ENCODE measurements around the gene PPM1B.

The PPM1B gene

DNA sequence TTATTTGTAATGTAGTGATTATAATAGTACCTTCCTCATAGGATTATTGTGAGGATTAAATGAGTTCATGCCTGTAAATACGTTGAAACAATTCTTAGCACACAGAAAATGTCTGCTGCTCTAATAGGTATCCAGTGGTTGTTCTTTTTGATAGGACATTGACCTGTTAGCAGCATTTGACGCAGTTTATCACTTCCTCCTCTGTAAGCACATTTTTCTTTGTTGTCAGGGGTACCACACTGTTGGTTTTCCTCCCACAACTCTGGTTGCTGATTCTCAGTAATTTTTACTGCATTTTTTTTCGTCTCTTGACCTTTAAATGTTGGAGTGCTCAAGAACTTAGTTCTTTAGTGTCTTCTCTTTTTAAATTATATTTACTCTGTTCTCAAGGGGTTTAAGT is 15.4 kb downstream of the PPM1B start:
- Histone ChIP-seq H3K27me3 (ENCODE audit: insufficient read depth, low read length) (no peaks in the 10 kb centered on the region), H3K4me3 (ENCODE audit: low read length) (no peak overlapping the region), H3K27ac (ENCODE audit: low read length) (no peak overlapping the region), H3K9me3 (ENCODE audit: insufficient read depth, low read depth, low read length) (no peaks in the 10 kb centered on the region; the same call in 1 of the 2 replicates), H3K9ac (ENCODE audit: low read depth, low read length) (no peak overlapping the region), H3K36me3 (ENCODE audit: insufficient read depth, low read depth, low read length) (peaks cover 25% of the 10 kb centered on the region; the same call in 1 of the 2 replicates), H3K4me1 (ENCODE audit: insufficient read depth, low read length) (peaks cover 22% of the 10 kb centered on the region)

DNA sequence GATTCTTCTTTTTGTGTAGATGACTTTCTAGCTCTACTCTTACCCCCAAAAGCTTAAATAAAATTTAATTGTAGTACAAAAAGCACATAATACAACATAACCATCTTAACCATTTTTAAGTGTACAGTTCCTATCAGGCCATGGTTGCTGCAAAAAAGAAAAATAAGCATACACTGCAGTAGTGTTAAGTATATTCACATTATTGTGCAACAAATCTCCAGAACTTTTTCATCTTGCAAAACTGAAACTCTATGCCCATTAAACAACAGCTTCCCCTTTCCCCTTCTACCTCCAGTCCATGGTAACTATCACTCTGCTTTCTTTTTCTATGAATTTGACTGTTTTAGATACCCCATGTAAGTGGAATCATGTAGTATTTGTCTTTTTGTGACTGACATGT is 18.1 kb downstream of the PPM1B start:
- Histone ChIP-seq H3K9me3 (ENCODE audit: insufficient read depth, low read depth, low read length) (no peaks in the 10 kb centered on the region), H3K27me3 (ENCODE audit: insufficient read depth, low read length) (no peaks in the 10 kb centered on the region), H3K9ac (ENCODE audit: low read depth, low read length) (no peak overlapping the region), H3K27ac (ENCODE audit: low read length) (no peak overlapping the region), H3K36me3 (ENCODE audit: insufficient read depth, low read depth, low read length) (peaks cover 5% of the 10 kb centered on the region; the same call in 1 of the 2 replicates), H3K4me3 (ENCODE audit: low read length) (no peak overlapping the region), H3K4me1 (ENCODE audit: insufficient read depth, low read length) (peaks cover 27% of the 10 kb centered on the region)

DNA sequence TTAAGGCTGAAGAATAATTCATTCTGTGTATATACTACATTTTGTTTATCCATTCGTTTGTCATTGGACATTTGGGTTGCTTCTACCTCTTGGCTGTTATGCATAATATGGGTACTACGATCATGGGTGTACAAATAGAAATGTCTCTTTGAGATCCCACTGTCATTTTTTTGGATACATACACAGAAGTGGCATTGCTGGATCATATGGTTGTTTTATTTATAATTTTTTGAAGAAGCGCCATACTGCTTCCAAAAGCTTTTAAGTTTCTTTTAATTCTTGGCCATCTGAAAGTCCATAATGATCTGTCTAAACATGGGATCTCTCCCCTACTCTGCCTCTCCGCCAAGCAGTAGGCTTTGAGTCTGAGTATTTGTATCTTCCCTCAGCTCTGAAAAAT is 18.6 kb downstream of the PPM1B start:
- H3K27ac ChIP-seq (ENCODE audit: low read length): no peak overlapping the region
- no peaks in the 10 kb centered on the region for H3K9me3 ChIP-seq (ENCODE audit: insufficient read depth, low read depth, low read length)
- H3K27me3 ChIP-seq (ENCODE audit: insufficient read depth, low read length): no peaks in the 10 kb centered on the region
- peaks cover 5% of the 10 kb centered on the region; the same call in 1 of the 2 replicates for H3K36me3 ChIP-seq (ENCODE audit: insufficient read depth, low read depth, low read length)
- H3K9ac ChIP-seq (ENCODE audit: low read depth, low read length): no peak overlapping the region
- no peak overlapping the region for H3K4me3 ChIP-seq (ENCODE audit: low read length)
- peaks cover 27% of the 10 kb centered on the region for H3K4me1 ChIP-seq (ENCODE audit: insufficient read depth, low read length)

DNA sequence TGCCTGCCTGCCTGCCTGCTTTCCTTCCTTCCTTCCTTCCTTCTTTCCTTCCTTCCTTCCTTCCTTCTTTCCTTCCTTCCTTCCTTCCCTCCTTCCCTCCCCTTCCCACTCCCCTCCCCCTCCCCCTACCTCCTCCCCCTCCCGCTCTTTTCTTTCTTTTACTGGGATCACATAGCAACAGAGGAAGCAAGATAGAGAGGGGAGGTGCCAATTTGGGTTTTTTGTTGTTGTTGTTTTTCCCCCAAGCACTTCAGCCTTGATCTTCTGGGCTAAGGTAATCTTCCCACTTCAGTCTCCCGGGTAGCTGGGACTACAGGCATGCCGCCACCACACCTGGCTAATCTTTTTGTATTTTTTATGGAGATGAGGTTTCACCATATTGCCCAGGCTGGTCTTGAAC is 20.0 kb downstream of the PPM1B start:
- Histone ChIP-seq H3K27ac (ENCODE audit: low read length) (no peak overlapping the region), H3K9me3 (ENCODE audit: insufficient read depth, low read depth, low read length) (no peaks in the 10 kb centered on the region), H3K27me3 (ENCODE audit: insufficient read depth, low read length) (no peaks in the 10 kb centered on the region), H3K4me3 (ENCODE audit: low read length) (no peak overlapping the region), H3K36me3 (ENCODE audit: insufficient read depth, low read depth, low read length) (no peaks in the 10 kb centered on the region), H3K9ac (ENCODE audit: low read depth, low read length) (no peak overlapping the region), H3K4me1 (ENCODE audit: insufficient read depth, low read length) (peaks cover 21% of the 10 kb centered on the region)

DNA sequence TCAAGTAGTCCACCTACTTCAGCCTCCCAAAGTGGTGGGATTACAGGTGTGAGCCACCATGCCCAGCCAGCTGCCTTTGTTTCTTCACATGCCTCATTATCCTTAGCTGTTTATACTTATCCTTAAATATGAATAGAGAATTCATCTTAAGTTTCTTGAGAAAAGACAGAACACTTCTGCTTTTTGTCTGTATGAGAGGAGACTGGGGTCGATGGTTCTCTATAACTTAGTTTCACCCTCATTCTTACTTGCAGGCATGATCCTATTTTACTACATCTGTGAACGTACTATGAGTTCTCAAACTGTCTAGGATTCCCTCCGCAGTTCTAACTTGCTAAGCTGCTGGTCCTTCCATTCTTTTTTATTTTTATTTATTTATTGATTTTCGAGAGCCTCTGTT is 20.4 kb downstream of the PPM1B start:
- Histone ChIP-seq H3K27me3 (ENCODE audit: insufficient read depth, low read length) (no peaks in the 10 kb centered on the region), H3K4me1 (ENCODE audit: insufficient read depth, low read length) (peaks cover 19% of the 10 kb centered on the region), H3K9ac (ENCODE audit: low read depth, low read length) (no peak overlapping the region), H3K9me3 (ENCODE audit: insufficient read depth, low read depth, low read length) (no peaks in the 10 kb centered on the region), H3K4me3 (ENCODE audit: low read length) (no peak overlapping the region), H3K36me3 (ENCODE audit: insufficient read depth, low read depth, low read length) (0 out of 2 replicates have a peak, but pooled peaks cover 2% of the 10 kb centered on the region), H3K27ac (ENCODE audit: low read length) (no peak overlapping the region)

GRCh38 chr2:44190526-44190925 is 21.9 kb downstream of the PPM1B start:
- Histone ChIP-seq H3K36me3 (ENCODE audit: insufficient read depth, low read depth, low read length) (0 out of 2 replicates have a peak, but pooled peaks cover 3% of the 10 kb centered on the region), H3K4me1 (ENCODE audit: insufficient read depth, low read length) (peaks cover 17% of the 10 kb centered on the region), H3K4me3 (ENCODE audit: low read length) (no peak overlapping the region), H3K27me3 (ENCODE audit: insufficient read depth, low read length) (no peaks in the 10 kb centered on the region), H3K9ac (ENCODE audit: low read depth, low read length) (no peak overlapping the region), H3K27ac (ENCODE audit: low read length) (no peak overlapping the region), H3K9me3 (ENCODE audit: insufficient read depth, low read depth, low read length) (no peaks in the 10 kb centered on the region)

GRCh38 chr2:44191739-44192138 is 23.1 kb downstream of the PPM1B start:
- Histone ChIP-seq H3K4me3 (ENCODE audit: low read length) (no peak overlapping the region), H3K27ac (ENCODE audit: low read length) (no peak overlapping the region), H3K9ac (ENCODE audit: low read depth, low read length) (no peak overlapping the region), H3K4me1 (ENCODE audit: insufficient read depth, low read length) (peaks cover 17% of the 10 kb centered on the region), H3K27me3 (ENCODE audit: insufficient read depth, low read length) (no peaks in the 10 kb centered on the region), H3K36me3 (ENCODE audit: insufficient read depth, low read depth, low read length) (0 out of 2 replicates have a peak, but pooled peaks cover 3% of the 10 kb centered on the region), H3K9me3 (ENCODE audit: insufficient read depth, low read depth, low read length) (no peaks in the 10 kb centered on the region)

DNA sequence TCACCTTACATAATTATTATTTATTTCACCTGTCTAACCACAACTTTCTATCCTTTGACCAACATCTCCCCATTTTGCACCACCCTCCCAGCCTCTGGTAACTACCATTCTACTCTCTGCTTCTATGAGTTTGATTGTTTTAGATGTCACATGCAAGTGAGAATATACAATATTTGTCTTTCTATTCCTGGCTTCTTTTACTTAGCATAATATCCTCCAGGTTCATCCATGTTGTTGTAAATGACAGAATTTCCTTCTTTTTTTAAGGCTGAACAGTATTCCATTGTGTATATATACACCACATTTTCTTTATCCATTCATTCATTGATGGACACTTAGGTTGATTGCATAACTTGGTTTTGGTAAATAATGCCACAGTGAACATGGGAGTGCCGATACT is 24.0 kb downstream of the PPM1B start:
- Histone ChIP-seq H3K4me1 (ENCODE audit: insufficient read depth, low read length) (peaks cover 17% of the 10 kb centered on the region), H3K9me3 (ENCODE audit: insufficient read depth, low read depth, low read length) (no peaks in the 10 kb centered on the region), H3K4me3 (ENCODE audit: low read length) (no peak overlapping the region), H3K9ac (ENCODE audit: low read depth, low read length) (no peak overlapping the region), H3K27me3 (ENCODE audit: insufficient read depth, low read length) (no peaks in the 10 kb centered on the region), H3K36me3 (ENCODE audit: insufficient read depth, low read depth, low read length) (0 out of 2 replicates have a peak, but pooled peaks cover 3% of the 10 kb centered on the region), H3K27ac (ENCODE audit: low read length) (no peak overlapping the region)

GRCh38 chr2:44195714-44196113 is 27.0 kb downstream of the PPM1B start:
- H3K9ac ChIP-seq (ENCODE audit: low read depth, low read length): no peak overlapping the region
- H3K9me3 ChIP-seq (ENCODE audit: insufficient read depth, low read depth, low read length): no peaks in the 10 kb centered on the region
- H3K36me3 ChIP-seq (ENCODE audit: insufficient read depth, low read depth, low read length): peaks cover 3% of the 10 kb centered on the region; the same call in 1 of the 2 replicates
- no peaks in the 10 kb centered on the region for H3K27me3 ChIP-seq (ENCODE audit: insufficient read depth, low read length)
- no peak overlapping the region for H3K4me3 ChIP-seq (ENCODE audit: low read length)
- H3K4me1 ChIP-seq (ENCODE audit: insufficient read depth, low read length): no peaks in the 10 kb centered on the region
- no peak overlapping the region for H3K27ac ChIP-seq (ENCODE audit: low read length)

DNA sequence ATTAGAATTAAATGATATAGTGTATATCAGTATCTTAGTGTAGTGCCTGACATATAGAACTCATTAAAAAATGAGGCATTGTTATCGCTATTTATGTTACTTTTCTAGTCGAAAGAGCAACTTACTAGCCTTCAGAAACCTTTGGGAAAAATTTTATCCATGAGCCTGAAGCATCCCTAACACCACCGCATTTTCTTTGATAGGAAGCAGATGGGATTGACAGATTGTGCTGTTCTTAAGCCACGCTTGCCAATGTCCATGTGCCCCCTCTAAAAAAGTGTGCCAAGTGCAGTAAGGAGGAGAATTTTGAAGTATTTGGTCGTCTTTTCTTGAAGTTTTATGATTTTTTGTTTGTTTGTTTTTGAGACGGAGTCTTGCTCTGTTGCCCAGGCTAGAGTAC is 29.1 kb downstream of the PPM1B start:
- H3K36me3 ChIP-seq (ENCODE audit: insufficient read depth, low read depth, low read length): peaks cover 21% of the 10 kb centered on the region
- H3K4me3 ChIP-seq (ENCODE audit: low read length): no peak overlapping the region
- H3K4me1 ChIP-seq (ENCODE audit: insufficient read depth, low read length): no peaks in the 10 kb centered on the region
- no peak overlapping the region for H3K27ac ChIP-seq (ENCODE audit: low read length)
- no peaks in the 10 kb centered on the region for H3K9me3 ChIP-seq (ENCODE audit: insufficient read depth, low read depth, low read length)
- no peak overlapping the region for H3K9ac ChIP-seq (ENCODE audit: low read depth, low read length)
- no peaks in the 10 kb centered on the region for H3K27me3 ChIP-seq (ENCODE audit: insufficient read depth, low read length)

DNA sequence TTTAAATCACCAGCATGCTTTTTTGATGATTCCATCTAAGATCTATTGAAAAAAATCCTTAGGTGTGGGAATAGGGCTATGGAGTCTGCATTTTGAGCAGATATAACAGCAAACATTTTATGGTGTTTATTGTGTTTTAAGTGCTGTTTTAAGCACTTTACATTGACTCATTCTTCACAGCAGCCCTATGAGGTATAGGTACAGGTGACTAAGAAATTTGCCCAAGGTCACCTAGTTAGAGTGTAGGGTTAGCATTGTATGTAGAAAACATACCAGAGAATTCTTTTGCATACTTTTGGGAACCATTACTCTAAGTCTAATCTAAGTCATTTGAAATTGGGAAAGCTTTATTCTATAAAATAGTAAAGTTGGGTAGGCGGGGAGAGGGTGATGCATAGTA is 31.3 kb downstream of the PPM1B start:
- Histone ChIP-seq H3K27ac (ENCODE audit: low read length) (no peak overlapping the region), H3K9me3 (ENCODE audit: insufficient read depth, low read depth, low read length) (no peaks in the 10 kb centered on the region), H3K4me3 (ENCODE audit: low read length) (no peak overlapping the region), H3K27me3 (ENCODE audit: insufficient read depth, low read length) (no peaks in the 10 kb centered on the region), H3K9ac (ENCODE audit: low read depth, low read length) (no peak overlapping the region), H3K4me1 (ENCODE audit: insufficient read depth, low read length) (no peaks in the 10 kb centered on the region), H3K36me3 (ENCODE audit: insufficient read depth, low read depth, low read length) (peaks cover 27% of the 10 kb centered on the region)

GRCh38 chr2:44200759-44201158 is 32.1 kb downstream of the PPM1B start:
- no peaks in the 10 kb centered on the region for H3K9me3 ChIP-seq (ENCODE audit: insufficient read depth, low read depth, low read length)
- H3K27ac ChIP-seq (ENCODE audit: low read length): no peak overlapping the region
- no peak overlapping the region for H3K4me3 ChIP-seq (ENCODE audit: low read length)

More at GRCh38 chr2:44200759-44201158, 32.1 kb downstream of the PPM1B start:
- H3K4me1 ChIP-seq (ENCODE audit: insufficient read depth, low read length): no peaks in the 10 kb centered on the region
- no peak overlapping the region for H3K9ac ChIP-seq (ENCODE audit: low read depth, low read length)
- no peaks in the 10 kb centered on the region for H3K27me3 ChIP-seq (ENCODE audit: insufficient read depth, low read length)
- peaks cover 27% of the 10 kb centered on the region for H3K36me3 ChIP-seq (ENCODE audit: insufficient read depth, low read depth, low read length)

Data from iPS-20b (cell line).